Ectodermal cell (in vitro differentiated cells): ENCODE results near the gene SDCBP2.

ENCODE experiments used
- H3K27ac ChIP-seq: 2 replicates; pipeline ENCODE4 v1.7.0; 2013; ENCODE audit warnings: mild to moderate bottlenecking, low read depth, low read length; ENCODE audit not compliant: insufficient read depth, poor library complexity, severe bottlenecking
- H3K27me3 ChIP-seq: 2 replicates; pipeline ENCODE4 v1.7.0; 2013; ENCODE audit warnings: mild to moderate bottlenecking, low read length; ENCODE audit not compliant: insufficient read depth, control insufficient read depth, poor library complexity, severe bottlenecking
- H3K36me3 ChIP-seq: one replicate; pipeline ENCODE4 v1.7.0; 2013; ENCODE audit warnings: low read length; ENCODE audit not compliant: control insufficient read depth, insufficient read depth
- H3K4me1 ChIP-seq: one replicate; pipeline ENCODE4 v1.7.0; 2013; ENCODE audit warnings: low read length; ENCODE audit not compliant: control insufficient read depth, insufficient read depth
- H3K4me3 ChIP-seq: 2 replicates; pipeline ENCODE4 v1.7.0; 2013; ENCODE audit warnings: low read depth, low read length, control low read depth; ENCODE audit not compliant: insufficient read depth
- H3K9me3 ChIP-seq: 2 replicates; pipeline ENCODE4 v1.7.0; 2013; ENCODE audit warnings: mild to moderate bottlenecking, low read length, moderate library complexity; ENCODE audit not compliant: control insufficient read depth
- whole genome bisulfite sequencing, 2 experiments: methylation state at CpG; one replicate each; pipeline ENCODE4 v1.1.7; 2013; ENCODE audit warnings: missing lambda C conversion rate in 2 of 2; 5-methylcytosine and 5-hydroxymethylcytosine counted together

The SDCBP2 gene

GRCh38 chr20:1373036-1373435 is 44.1 kb upstream of the SDCBP2 start:
- Histone ChIP-seq H3K27me3 (no peaks in the 10 kb centered on the region), H3K27ac (no peak overlapping the region), H3K4me1 (peaks cover 9% of the 10 kb centered on the region), H3K36me3 (peaks cover 19% of the 10 kb centered on the region), H3K9me3 (no peaks in the 10 kb centered on the region), H3K4me3 (no peak overlapping the region)
- 87 to 92% methylated on average over 2 to 3 of the region's 3 CpGs for WGBS, 2 experiments

GRCh38 chr20:1371830-1372539 is 43.0 kb upstream of the SDCBP2 start:
- H3K27me3 ChIP-seq: no peaks in the 10 kb centered on the region
- no peak overlapping the region for H3K27ac ChIP-seq
- H3K36me3 ChIP-seq: peaks cover 26% of the 10 kb centered on the region
- H3K9me3 ChIP-seq: no peaks in the 10 kb centered on the region
- no peak overlapping the region for H3K4me3 ChIP-seq
- WGBS, 2 experiments: 94 to 98% methylated on average over 3 of the region's 5 CpGs
- H3K4me1 ChIP-seq: peaks cover 5% of the 10 kb centered on the region

GRCh38 chr20:1371202-1371782 is 42.4 kb upstream of the SDCBP2 start:
- Histone ChIP-seq H3K36me3 (peaks cover 26% of the 10 kb centered on the region), H3K27ac (no peak overlapping the region), H3K27me3 (no peaks in the 10 kb centered on the region), H3K9me3 (no peaks in the 10 kb centered on the region), H3K4me3 (no peak overlapping the region), H3K4me1 (peaks cover 4% of the 10 kb centered on the region)
- WGBS, 2 experiments: 92 to 94% methylated on average over 3 of the region's 3 CpGs

DNA sequence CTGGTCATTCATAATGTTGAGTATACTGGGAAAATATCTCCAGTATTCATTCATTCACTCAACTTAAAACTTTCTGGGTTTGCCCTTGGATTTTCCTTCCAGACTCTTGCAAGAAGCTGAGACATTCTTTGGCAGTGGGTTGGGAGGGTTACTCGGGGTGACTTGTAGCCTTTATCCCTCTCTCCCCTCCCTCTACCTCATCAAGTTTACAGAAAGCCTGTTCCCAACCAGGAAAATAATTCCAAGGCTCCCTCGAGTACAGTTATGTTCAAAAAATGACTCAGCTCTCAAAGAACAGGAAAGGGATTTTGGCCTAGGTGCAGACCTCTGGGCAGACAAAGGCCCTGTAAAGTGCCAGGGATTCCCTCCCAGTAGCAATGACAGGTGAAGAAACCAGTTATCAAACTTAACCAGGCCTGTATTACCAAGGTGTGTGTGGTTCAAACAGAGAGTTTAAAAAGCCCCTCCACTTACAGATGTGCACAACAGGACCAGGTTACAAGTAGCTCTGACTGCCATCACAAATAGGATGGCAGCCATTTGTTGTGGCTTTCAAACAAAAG is 41.7 kb upstream of the SDCBP2 start:
- Histone ChIP-seq H3K36me3 (peaks cover 26% of the 10 kb centered on the region), H3K27me3 (no peaks in the 10 kb centered on the region), H3K9me3 (no peaks in the 10 kb centered on the region), H3K27ac (no peak overlapping the region), H3K4me1 (peaks cover 1% of the 10 kb centered on the region), H3K4me3 (no peak overlapping the region)
- 90 to 96% methylated on average over 2 of the region's 2 CpGs for WGBS, 2 experiments

DNA sequence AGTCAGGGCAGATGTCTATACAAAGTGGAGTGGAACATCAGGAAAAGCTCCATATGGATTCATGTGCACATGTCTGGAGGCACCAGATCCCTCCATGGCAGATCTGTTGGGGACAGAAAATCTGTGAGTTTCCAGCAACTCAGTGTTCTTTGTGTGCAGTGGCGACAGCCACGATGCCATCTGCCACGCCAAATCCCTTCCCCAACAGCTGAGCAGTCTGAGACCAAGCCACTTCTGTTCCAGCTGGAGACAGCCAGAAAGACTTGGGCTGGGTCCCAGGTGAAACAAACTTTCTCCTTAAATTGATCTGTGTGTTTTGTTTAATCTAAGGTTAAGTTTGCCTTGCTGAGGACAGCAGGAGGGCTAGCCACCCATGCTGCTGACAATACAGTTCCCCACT is 41.0 kb upstream of the SDCBP2 start:
- Histone ChIP-seq H3K27ac (no peak overlapping the region), H3K4me1 (no peaks in the 10 kb centered on the region), H3K4me3 (no peak overlapping the region), H3K36me3 (peaks cover 26% of the 10 kb centered on the region), H3K27me3 (no peaks in the 10 kb centered on the region), H3K9me3 (no peaks in the 10 kb centered on the region)
- 91 to 97% methylated on average over 3 of the region's 3 CpGs for WGBS, 2 experiments

DNA sequence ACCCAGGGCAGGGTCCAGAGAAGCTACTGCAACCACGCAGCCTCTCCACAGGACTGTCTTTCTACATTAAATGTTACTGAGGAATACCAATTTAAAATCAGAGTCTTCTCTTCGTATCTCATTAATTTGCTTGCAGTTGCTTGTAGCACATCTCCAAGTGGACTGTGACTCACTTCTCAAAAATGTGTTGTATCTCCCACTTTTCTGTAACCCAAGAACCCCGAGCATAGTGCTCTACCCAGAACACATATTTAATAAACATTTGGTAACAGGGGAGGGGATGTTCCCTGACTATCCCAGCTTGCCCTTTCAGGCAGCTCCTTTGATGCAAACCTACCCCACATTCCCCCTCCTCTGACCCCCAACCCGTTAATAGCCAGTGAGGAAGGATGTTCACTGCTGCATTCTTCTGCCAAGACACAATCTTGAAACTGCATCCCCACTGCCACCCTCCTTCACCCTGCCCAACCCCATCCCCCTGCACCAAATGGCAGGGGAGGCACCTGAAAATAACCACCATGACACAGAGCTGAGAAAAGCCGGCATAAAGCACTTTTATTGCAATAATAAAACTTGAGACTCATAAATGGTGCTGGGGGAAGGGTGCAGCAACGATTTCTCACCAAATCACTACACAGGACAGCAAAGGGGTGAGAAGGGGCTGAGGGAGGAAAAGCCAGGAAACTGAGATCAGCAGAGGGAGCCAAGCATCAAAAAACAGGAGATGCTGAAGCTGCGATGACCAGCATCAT is 39.7 kb upstream of the SDCBP2 start:
- Histone ChIP-seq H3K4me3 (no peak overlapping the region), H3K27me3 (no peaks in the 10 kb centered on the region), H3K4me1 (no peaks in the 10 kb centered on the region), H3K27ac (no peak overlapping the region), H3K36me3 (peaks cover 23% of the 10 kb centered on the region), H3K9me3 (no peaks in the 10 kb centered on the region)
- 88 to 91% methylated on average over 6 to 7 of the region's 7 CpGs for WGBS, 2 experiments

GRCh38 chr20:1367479-1367878 is 38.5 kb upstream of the SDCBP2 start:
- Histone ChIP-seq H3K9me3 (no peaks in the 10 kb centered on the region), H3K27me3 (no peaks in the 10 kb centered on the region), H3K27ac (no peak overlapping the region), H3K4me3 (no peak overlapping the region), H3K36me3 (peaks cover 23% of the 10 kb centered on the region), H3K4me1 (no peaks in the 10 kb centered on the region)
- WGBS, 2 experiments: 91 to 96% methylated on average over 4 of the region's 4 CpGs

GRCh38 chr20:1364106-1364505 is 35.2 kb upstream of the SDCBP2 start:
- Histone ChIP-seq H3K4me1 (no peaks in the 10 kb centered on the region), H3K27ac (no peak overlapping the region), H3K9me3 (no peaks in the 10 kb centered on the region), H3K27me3 (no peaks in the 10 kb centered on the region), H3K36me3 (peaks cover 20% of the 10 kb centered on the region), H3K4me3 (no peak overlapping the region)
- 94 to 97% methylated on average over 2 of the region's 2 CpGs for WGBS, 2 experiments

GRCh38 chr20:1363522-1363921 is 34.6 kb upstream of the SDCBP2 start:
- no peaks in the 10 kb centered on the region for H3K9me3 ChIP-seq
- H3K4me1 ChIP-seq: no peaks in the 10 kb centered on the region
- H3K36me3 ChIP-seq: peaks cover 16% of the 10 kb centered on the region
- 89% methylated on average over 5 of the region's 5 CpGs for WGBS, 2 experiments
- H3K27ac ChIP-seq: no peak overlapping the region
- H3K27me3 ChIP-seq: no peaks in the 10 kb centered on the region
- H3K4me3 ChIP-seq: no peak overlapping the region

- WGBS, 2 experiments: 86 to 93% methylated on average over 2 of the region's 2 CpGs
- Histone ChIP-seq H3K27ac (no peak overlapping the region), H3K4me3 (no peak overlapping the region), H3K9me3 (no peaks in the 10 kb centered on the region), H3K4me1 (no peaks in the 10 kb centered on the region), H3K27me3 (no peaks in the 10 kb centered on the region), H3K36me3 (peaks cover 8% of the 10 kb centered on the region)
Measured at GRCh38 chr20:1362484-1362883, 33.5 kb upstream of the SDCBP2 start.
